GM12878 (cell line): ENCODE measurements around the gene DENND1A.

Source experiments
- HDAC2 ChIP-seq: fragments of 200-600 bp; sonication (generic); IDR thresholded peaks from 2 replicates; pipeline ENCODE4 v1.6.1; 2017
- SMC3 ChIP-seq: IDR thresholded peaks from 2 replicates; pipeline ENCODE4 v1.6.1; 2011; ENCODE audit warnings: low read length, improper control_type of control experiment, borderline replicate concordance

- TF ChIP-seq SMC3, result no peak
- TF ChIP-seq HDAC2, result no peak
These were observed 401.4 kb downstream of the DENND1A start for GRCh38 chr9:123528501-123528900.
